GM18858 (cell line): ENCODE results near the gene NKTR.

Experiments
- ATAC-seq: cut with Tn5 transposase; IDR thresholded peaks from one replicate; pipeline ENCODE4 v1.9.1; 2021; ENCODE audit not compliant: unreplicated experiment

The NKTR gene

GRCh38 chr3:42680271-42680670 is 79.8 kb downstream of the NKTR start:
- ATAC-seq: no peak

- no peak for ATAC-seq
Observed at GRCh38 chr3:42680806-42681205, 80.3 kb downstream of the NKTR start.

GRCh38 chr3:42681361-42682038 is 81.0 kb downstream of the NKTR start:
- no peak for ATAC-seq

GRCh38 chr3:42682301-42683070 is 82.0 kb downstream of the NKTR start:
- no peak for ATAC-seq

GRCh38 chr3:42683875-42684598 is 83.6 kb downstream of the NKTR start:
- no peak for ATAC-seq

- ATAC-seq: no peak
Observed at GRCh38 chr3:42684632-42685362, 84.3 kb downstream of the NKTR start.

GRCh38 chr3:42685363-42685881 is 84.9 kb downstream of the NKTR start, which contains the start of gene KLHL40:
Gene KLHL40 (plus strand): TSS chr3:42685537. CDS start chr3:42685619, 82 bp downstream.
- ATAC-seq: no peak

GRCh38 chr3:42685891-42686820 is 85.7 kb downstream of the NKTR start:
- ATAC-seq: no peak

- ATAC-seq: no peak
Observed at GRCh38 chr3:42686832-42687650, 86.6 kb downstream of the NKTR start.

- no peak for ATAC-seq
Observed at GRCh38 chr3:42688016-42688415, 87.5 kb downstream of the NKTR start.

GRCh38 chr3:42688487-42689420 is 88.3 kb downstream of the NKTR start:
- ATAC-seq: no peak

GRCh38 chr3:42689421-42690014 is 89.0 kb downstream of the NKTR start:
- ATAC-seq: no peak

GRCh38 chr3:42690191-42690590 is 89.7 kb downstream of the NKTR start:
- ATAC-seq: no peak

GRCh38 chr3:42690766-42691680 is 90.5 kb downstream of the NKTR start:
- no peak for ATAC-seq

- ATAC-seq: no peak
Observed at GRCh38 chr3:42691816-42692666, 91.6 kb downstream of the NKTR start.
